Measurements from ENCODE around the gene ETFA.
"Not testable (repeated sequence)": the region's sequence is repeated elsewhere in the genome, so short reads cannot be mapped to it uniquely, and the experiment has no call there.

The ETFA gene

DNA sequence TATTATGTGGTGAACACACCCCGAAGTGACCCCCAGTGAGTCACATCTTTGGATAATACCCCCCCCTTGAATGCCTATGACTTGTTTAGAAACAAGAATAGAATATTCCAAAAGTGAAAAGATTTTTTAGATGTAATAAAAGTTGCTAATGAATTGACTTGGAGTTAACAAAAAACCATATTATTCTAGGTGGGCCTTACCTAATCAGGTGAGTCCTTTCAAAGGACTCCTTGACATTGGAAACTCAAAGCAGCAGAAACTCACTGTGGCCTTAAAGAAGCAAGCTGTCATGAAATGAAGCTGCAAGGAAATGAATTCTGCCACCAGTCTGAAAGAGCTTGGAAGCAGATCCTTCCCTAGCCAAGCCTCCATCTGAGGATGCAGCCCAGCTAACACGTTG lies 14.4 kb upstream of the ETFA start:
- no peak for DNase-seq (ENCODE audit: low read depth, low spot score)

DNA sequence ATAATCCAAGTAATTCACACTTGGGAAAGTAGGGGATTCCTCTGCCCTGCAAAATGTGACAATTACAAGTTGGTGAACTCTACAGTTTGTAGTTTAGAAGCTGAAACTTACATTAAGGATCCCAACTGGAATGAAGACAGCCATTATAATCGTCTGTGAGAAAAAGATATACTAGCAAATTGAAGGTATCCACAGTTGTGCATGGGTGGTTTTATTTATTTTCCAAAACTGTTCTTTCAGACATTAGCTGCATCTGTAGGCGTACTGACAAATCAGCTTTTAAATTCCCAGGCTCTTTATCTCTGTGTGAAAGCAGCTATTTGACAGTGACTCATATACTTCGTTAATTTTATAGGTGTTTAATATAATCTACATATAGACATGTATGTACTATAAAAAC lies 12.8 kb upstream of the ETFA start:
- no peak for DNase-seq (ENCODE audit: low read depth, low spot score)

DNA sequence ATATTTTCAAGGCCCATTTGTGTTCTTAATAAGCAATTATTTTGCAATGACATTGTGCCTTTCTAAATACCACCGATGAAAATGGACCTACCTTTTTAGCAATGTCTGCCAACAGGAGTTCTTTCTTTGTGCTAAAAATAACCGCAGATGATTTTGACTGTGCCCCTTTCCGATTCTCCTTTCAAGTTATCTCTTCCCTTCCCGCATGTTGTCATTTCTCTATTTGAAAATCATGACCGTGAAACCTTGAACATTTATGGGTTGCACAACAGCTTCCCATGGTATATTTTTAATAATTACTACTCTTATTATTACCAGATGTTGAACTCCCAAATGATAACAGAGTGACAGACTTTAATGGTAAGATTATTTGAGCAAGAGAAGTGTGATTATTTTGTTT lies 10.3 kb upstream of the ETFA start:
- no peak for DNase-seq (ENCODE audit: low read depth, low spot score)

DNA sequence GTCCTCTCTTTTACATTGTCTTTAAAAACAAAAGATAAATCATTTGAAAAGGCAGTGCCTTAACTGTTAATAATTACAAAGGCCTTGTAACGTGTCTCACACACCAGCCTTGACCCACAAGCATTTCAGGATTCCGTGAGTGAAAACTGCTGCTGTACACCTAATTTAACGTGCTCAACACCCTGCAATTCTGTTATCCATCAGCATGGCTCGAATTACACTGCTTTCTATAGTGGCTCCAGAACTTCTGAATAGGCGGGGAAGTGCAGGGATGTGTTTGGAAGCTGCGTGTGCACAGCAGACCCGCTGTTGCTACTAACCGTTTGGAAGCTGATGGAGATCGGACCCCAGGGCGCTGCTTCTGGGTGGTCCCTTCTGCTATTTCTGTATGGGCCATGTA lies 9.9 kb upstream of the ETFA start:
- no peak for DNase-seq (ENCODE audit: low read depth, low spot score)

DNA sequence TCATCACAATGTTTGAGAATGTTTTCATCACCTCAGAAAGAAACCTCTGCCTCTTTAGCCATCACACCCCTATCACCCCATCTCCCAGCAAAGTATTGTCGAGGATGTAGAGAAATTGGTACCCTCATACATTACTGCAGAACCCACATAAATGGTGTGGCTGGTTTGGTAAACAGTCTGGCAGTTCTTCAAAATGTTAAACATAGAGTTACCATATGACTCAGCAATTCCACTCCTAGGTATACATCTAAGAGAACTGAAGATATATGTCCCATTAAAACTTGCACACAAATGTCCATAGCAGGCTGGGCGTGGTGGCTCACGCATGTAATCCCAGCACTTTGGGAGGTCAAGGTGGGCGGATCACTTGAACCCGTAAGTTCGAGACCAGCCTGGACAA lies 8.7 kb upstream of the ETFA start:
- no peak for DNase-seq (ENCODE audit: low read depth, low spot score)

DNA sequence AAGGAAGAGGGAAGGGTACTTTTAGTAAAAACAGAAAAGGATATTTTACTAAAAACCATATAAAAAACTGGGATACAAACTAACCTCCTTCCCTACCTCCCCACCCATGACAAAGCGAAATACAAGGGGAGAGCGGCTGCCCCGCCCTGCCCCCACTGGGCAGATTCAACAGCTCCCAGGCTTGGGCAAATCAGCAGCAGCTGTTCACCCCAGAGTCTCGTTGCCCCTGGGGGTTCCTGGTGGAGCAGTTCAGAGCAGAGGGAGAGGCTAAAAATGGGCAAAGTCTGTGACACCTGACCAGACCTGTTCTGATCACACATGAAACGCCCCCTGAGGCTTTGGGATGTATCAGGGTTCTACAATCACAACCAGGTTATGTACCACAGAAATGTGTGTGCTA lies 2.5 kb upstream of the ETFA start:
- no peak for DNase-seq (ENCODE audit: low read depth, low spot score)

DNA sequence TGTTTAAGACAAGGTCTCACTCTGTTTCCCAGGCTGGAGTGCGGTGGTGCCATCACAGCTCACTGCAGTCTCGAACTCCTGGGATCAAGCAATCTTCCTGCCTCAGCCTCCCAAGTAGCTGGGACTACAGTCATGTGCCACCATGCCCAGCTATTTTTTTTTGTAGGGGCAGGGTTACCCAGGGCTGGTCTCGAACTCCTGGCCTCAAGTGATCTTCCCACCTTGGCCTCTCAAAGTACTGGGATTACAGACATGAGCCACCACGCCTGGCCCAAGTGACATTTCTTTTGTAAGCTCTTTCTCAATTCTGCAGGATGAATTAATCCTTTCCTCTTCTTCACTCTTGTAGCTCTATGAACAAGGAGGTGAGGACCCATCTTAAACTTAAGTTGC lies 1.9 kb upstream of the ETFA start:
- DNase-seq (ENCODE audit: low read depth, low spot score) = not testable (repeated sequence)

DNA sequence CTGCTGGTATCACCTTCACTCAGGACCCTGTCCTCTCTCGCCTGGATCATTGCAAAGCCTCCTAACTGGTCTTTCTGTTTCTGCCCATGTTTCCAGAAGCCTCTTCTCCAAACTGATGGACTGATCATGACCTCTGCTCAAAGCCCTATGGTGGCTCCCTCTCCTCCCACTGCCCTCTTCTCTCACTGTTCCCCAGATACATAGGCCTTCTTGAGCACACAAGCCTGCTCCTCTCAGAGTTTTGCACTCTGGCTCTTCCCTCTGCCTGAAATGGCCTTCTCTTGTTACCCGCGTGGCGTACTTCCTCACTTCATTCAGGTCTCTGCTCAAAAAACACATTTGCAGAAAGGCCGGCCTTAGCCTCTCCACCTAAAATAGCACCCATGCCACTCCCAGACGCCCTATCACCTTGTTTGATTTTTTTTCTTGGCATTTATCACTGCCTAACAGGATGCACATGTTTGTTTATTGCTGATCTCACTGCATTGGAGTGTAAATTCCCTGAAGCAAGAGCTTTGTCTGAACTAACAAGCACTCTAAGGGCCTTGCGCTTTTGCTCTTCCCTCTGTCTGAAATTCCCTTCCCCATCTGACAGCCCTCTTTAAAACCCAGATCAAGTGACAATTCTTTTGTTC lies 1.4 kb upstream of the ETFA start:
- no peak for DNase-seq (ENCODE audit: low read depth, low spot score)

DNA sequence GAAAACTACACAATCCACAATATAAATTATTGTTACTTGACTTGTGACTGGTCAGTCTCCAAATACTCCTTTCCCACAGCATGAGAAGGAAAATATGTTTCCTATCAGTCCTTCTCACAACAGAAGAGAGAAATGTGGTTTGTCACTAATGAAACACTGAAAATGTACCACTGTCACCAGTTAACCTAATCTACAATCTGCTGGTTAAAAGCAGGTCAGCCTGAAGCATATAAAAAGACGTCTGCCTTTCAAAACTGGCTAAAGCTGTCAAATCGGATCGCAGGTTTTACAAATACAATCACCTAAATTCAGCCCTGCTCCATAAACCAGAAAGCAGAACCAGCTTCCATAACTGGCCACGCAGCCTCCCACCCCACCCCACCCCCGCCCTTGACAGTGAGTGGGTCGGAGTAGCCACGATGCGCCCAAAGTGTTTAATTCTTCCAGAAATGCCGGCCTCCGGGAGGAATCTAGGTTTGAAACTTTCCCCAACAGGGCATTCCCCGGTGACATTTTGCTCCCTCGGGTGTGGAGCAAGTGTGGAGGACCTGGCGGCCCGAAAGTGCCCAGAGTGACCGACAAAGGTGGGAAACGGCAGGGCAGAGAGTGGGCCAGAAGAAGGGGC lies 682 bp downstream of the ETFA start:
- no peak for DNase-seq (ENCODE audit: low read depth, low spot score)

DNA sequence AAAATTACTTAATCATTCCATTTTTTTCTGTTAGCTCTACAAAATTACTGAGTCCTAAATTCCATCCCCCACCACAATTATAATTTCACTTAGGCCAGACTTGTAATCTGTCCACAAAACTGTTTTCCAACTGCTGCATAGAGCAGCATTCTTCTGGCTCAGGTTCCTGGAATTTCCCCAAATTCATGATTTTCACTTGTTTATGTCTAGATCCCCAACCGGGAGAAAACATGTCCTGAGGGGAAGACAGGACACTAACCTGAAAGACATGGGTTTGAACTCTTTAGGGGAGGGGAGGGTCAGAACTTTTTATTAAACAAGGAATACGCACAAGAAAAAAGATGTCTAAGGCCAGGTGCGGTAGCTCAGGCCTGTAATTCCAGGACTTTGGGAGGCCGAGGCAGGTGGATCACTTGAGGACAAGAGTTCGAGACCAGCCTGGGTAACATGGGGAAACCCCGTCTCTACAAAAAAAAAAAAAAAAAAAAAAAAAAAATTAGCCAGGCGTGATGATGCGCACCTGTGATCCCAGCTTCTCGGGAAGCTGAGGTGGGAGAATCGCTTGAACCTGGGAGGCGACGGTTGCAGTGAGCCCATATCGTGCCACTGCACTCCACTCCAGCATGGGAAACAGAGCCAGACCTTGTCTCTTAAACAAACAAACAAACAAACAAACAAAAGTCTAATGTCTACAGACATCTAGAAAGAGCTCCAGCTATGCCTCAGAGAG lies 1.5 kb downstream of the ETFA start:
- no peak for DNase-seq (ENCODE audit: low read depth, low spot score)

DNA sequence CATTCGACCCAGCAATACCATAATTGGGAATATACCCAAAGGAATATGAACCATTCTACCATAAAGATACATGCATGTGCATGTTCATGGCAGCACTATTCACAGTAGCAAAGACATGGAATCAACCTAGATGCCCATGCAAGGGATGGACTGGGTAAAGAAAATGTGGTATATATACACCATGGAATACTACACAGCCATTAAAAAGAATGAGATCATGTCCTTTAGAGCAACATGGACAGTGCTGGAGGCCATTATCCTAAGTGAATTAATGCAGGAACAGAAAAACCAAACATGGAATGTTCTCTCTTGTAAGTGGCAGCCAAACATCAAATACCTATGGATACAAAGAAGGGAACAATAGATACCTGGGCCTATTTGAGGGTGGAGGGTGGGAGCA lies 7.4 kb downstream of the ETFA start:
- no peak for DNase-seq (ENCODE audit: low read depth, low spot score)

DNA sequence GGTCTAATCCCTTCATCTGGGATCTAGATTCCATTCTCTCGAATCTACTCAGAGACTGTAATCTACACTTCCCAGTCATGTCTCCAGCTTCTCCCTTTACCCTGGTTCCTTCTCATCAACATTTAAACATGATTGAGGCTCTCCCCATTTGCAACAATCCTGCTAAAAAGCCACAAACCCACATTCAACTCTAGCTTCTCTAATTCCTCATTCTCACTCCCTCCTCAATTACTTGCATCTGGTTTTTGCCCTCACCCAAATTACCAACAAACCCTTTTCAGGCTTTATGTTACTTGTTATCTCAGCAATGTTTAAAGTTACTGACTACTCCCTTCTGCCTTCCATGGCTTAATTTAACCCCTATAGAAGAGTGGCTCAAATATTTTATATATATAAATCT lies 11.5 kb downstream of the ETFA start:
- DNase-seq (ENCODE audit: low read depth, low spot score) = no peak

DNA sequence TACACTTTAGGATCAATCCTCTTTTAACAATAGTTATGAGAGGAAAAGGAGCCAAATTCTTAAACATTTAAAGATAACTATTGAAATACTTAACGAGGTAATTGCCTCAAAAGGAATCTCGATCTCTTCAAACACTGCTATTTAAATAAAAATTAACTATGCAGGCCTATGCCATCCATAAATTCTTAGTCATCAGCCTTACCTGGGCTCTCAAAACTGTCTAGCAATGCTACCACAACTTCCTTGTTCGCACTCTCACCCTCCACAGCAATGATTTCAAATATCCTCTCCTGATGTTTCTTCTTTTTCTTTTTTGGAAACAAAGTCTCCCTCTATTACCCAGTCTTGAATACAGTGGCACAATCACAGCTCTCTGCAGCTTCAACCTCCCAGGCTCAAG lies 12.3 kb downstream of the ETFA start:
- no peak for DNase-seq (ENCODE audit: low read depth, low spot score)

DNA sequence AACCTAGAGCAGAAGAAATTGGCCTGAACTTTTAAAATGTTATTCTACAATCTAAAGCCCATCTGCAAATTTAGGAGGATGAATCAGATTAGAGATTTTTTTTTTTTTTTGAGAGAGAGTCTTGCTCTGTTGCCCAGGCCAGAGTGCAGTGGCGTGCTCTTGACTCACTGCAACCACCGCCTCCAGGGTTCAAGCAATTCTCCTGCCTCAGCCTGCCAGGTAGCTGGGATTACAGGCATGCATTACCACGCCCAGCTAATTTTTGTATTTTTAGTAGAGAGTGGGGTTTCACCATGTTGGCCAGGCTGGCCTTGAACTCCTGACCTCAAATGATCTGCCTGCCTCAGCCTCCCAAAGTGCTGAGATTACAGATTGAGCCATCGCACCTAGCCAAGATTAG lies 13.3 kb downstream of the ETFA start:
- not testable (repeated sequence) for DNase-seq (ENCODE audit: low read depth, low spot score)

DNA sequence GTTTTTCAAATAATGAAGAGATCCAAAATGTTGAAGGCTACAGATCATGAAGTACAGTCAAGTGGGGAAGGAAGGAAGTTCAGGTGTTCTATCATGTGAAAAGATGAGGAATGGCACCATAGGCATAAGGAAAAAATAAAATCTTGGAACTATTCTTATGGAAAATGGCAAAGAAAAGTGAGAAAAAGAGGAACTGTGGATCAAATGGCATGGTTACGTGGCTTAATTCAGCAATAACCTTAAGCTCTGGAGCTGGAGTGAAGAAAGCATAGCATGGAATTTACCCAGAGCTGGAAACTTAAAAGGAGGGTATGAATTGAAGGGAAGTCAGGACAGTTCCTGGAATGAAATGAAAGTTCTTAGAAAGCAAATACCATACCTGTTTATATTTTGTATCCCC lies 14.4 kb downstream of the ETFA start:
- DNase-seq (ENCODE audit: low read depth, low spot score) = no peak

DNA sequence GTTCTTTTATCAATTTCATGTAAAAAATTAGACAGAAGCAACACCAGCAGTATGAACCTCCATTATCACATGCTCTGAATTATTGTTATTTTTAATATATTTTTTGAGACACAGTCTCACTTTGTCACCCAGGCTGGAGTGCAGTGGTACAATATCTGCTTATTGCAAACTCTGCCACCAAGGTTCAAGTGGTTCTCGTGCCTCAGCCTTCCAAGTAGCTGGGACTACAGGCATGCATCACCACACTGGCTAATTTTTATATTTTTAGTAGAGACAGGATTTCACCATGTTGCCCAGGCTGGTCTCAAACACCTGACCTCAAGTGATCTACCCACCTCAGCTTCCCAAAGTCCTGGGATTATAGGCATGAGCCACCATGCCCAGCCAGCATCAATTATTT lies 16.8 kb downstream of the ETFA start:
- not testable (repeated sequence) for DNase-seq (ENCODE audit: low read depth, low spot score)

DNA sequence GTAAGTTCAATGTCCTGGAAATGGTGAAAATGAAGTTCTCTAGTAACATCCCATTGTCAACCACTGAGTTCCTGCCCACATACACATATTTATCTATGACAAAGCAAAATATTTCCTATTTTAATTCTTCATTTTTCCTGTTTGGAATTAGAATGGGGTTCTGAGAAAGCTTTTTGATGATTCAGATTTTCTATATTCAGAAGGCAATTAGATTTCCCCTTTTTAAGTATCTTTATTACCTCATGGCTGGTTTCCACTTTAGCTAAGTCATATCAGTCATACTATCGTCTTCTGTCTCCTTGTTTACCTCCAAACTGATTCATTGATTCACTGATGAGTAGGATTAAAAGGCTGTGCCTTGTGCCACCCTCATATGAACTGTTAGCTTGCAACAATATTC lies 17.9 kb downstream of the ETFA start:
- DNase-seq (ENCODE audit: low read depth, low spot score) = no peak

DNA sequence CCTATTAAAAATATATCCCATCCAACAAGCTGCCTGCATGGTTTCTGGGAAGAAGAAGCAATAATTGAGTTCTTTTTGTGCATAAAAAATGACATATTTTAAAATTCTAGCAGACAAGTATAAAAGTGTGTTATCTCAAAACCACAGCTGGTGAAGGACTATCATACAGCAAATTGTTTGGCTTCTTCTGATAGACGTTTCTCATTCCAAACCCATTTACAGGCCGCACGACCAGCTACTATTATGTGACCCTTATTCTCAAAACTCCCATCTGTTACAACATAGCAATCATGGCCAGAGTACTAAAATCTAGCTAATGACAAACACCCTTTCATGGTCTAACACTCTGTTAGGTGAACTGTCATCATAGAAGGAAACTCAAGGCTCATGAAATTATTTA lies 21.7 kb downstream of the ETFA start:
- no peak for DNase-seq (ENCODE audit: low read depth, low spot score)

DNA sequence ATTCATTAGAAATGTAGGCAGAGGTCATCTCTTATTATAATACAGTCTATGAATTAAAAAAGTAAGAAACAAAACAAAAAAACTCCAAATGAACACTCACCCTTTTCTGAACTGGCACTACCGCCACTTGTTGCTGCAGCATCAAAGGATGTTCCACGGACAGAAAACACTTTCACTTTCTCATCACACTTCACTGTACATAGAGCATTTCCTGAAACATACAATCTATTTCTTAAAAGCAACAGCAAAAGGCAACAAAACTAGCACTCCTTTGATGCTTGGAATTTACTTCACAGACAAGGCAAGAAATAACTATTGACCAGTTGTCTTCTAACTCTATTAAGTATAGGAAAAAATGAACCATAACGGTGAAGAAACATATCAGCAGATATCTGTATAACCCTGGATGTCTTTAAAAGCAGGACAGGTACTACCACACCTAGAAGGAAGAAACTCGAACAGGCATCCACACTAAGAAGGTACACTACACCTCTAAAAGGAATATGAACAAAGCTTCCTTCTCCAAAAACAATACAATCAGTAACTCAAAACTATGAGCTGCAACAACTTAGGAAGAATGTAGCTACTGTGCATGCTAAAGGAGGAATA lies 24.9 kb downstream of the ETFA start:
- DNase-seq (ENCODE audit: low read depth, low spot score) = no peak

DNA sequence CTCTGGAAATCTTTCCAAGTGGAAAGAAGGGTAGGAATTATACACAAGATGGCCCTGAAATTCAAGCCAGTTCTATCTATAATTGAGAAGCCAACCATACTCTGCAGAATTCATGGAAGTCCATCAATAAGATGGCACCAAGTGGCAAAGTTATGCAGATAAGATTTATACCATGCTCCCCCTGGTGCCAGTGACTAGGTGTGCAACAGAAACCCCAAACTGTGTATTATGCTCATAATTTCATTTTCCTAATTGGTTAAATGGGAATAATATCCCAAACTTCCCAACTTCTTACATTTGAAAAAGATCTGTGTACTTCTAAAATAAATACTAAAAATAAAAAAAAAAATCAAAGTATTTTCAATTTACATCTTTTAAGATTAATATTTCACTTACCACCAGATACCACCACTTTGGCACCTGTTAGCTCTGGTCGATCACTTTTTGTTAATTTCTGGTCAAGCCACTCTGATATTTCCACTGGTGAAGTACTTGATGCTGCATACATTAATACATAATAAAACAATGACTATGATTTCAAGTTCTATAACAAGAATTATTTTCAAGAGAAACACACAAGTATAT lies 25.9 kb downstream of the ETFA start:
- no peak for DNase-seq (ENCODE audit: low read depth, low spot score)

DNA sequence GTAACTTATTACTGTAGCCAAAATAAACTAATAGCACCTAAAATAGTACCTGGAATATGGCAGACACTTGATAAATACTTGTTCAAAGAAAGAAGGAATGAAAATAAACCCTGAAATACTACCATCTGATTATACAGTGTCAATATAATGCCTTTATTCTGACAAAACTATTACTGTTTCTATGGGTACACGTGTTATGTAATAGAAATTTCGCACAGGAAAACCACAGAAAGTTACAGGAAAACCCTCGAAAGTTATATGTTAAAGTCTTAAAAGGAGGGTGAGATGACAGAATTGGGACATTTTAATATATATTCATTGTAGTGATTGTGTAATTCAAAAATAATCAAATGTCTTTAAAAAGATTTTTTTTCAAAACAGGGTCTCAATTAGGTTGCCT lies 28.8 kb downstream of the ETFA start:
- DNase-seq (ENCODE audit: low read depth, low spot score) = no peak

DNA sequence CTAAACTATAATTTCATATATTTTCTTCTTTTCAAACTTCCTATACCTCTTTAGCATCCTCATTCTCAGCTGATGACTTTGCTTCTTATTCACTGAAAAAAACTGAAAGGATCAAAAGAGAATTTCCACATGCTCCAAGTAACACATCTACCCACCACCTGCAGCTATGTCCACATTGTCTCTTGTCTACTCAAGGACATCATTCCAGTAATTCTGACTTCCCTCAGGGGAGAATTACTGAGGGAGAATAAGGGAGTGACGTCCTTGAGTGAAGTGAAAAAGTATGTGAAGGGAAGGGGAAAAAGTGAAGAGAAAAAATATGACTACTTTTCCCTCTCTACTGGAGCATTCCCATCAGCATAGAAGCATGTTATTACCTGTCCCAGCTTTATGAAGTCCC lies 32.6 kb downstream of the ETFA start:
- no peak for DNase-seq (ENCODE audit: low read depth, low spot score)

DNA sequence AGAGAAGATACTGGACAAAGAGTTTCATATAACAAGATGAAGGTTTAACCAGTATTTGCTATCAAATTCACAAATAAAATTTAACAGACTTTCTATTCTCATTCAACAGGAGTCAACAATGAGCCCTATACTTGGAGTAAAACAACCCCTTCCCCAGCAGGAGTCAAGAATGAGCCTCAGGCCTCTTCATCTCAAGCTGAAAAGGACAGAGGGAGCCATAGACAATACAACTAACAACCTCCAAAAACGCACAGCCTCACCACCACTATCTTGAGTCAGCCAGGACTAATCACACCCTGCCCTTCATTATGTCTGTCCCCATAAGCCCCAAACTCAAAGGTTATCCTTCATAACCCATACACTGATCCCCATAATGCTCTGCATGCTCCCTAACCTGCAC lies 36.4 kb downstream of the ETFA start:
- no peak for DNase-seq (ENCODE audit: low read depth, low spot score)
